ENCODE results near the gene PPFIBP1.

- TF ChIP-seq CTCF (IDR thresholded peaks at IDR 0.05), result no peak
- no peak for TF ChIP-seq POLR2A (IDR thresholded peaks at IDR 0.05)
Measured at GRCh38 chr12:27573972-27574371, 50.0 kb downstream of the PPFIBP1 start.
